ENCODE results near the gene SERGEF. TPM values are rescaled to one million over a fixed set of nuclear protein-coding genes. Genes with fewer than 3 reads are reported as not detected.

The SERGEF gene
- total RNA-seq, 1 donor = 61.8 TPM

DNA sequence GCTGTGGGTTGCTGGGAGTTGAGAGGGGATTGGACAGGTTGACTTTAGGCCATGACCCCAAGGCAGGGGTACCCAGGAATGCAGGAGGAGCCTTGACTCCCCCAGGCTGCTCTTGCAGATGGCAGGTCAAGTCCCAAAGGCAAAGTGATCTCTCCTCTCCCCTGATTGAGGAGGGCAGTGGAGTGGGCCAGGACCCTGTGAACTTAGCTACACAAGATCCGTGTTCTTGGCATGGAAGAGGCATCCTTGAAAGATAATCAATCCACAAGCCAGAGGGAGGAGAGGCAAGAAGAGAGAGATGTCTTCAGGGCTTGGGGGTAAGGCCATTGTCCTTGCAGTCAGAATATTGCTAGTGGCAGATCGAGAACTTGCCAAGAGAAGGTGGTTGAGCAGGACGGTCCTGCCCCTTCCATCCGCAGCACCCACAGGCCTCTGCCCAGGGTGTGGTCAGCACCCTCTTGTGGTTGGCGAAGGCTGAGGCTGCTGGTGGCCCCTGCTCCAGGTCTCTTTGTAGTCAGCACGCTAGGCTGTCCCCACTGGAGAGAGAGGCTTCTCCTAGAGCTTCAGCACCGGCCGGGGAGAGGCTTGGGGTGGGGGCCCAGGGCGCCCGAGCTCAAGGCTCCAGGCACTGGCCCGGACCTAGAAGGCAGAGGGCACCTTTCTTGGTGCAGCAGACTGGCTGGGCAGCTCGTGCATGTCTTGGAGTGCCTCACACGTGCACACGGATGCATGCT lies 232.8 kb downstream of the SERGEF start:
- no peaks in the 10 kb centered on the region for H3K9me3 ChIP-seq (ENCODE audit: low read depth, low read length)
- H3K4me3 ChIP-seq (ENCODE audit: low read length) = no peak overlapping the region
- no peaks in the 10 kb centered on the region for H3K4me1 ChIP-seq (ENCODE audit: insufficient read depth, low read length)
- H3K27me3 ChIP-seq (ENCODE audit: insufficient read depth, low read length) = no peaks in the 10 kb centered on the region

DNA sequence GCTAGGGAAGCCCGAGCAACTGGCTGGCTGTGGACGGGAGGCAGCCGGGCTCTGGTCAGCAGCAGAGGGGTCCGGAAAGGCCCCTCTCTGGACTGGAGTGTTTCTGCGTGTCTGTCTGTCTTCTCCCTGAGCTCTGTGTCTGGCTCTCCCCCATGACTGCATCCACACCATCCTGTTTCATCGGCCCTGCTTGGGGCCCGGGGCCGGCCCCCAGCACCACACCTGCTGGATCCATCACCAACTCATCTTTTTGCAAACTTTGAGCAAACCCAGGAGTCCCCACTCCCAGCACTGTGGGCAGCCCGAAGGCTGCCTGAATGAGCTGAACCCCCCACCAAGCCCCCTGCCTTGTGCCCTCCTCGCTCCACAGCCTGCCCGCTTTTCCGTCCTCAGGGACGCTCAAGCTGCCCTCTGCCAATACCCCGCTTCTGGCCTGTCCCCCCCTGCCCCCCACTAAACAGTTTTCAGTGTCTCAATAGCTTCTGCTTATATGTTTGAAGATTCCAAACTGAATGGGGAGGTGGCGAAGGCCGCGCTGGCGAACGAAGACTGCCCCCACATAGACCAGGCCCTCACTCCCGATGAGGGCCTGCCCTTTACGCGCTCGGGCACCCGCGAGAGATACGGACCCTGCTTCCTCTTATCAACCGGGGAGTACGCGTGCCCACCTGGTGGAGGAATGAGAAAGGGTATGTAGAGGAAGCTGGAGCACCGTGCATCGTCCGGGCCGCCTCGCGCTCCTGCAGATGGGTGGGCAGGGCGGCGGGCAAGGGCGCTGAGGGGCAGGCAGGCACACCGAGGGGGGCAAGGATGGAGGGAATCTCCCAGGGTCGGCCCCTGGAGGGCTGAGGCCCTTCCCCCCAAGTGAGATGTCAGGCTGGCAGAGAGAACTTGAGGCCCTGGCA lies 233.6 kb downstream of the SERGEF start:
- Histone ChIP-seq H3K27me3 (ENCODE audit: insufficient read depth, low read length) (no peaks in the 10 kb centered on the region), H3K4me3 (ENCODE audit: low read length) (no peak overlapping the region), H3K4me1 (ENCODE audit: insufficient read depth, low read length) (no peaks in the 10 kb centered on the region), H3K9me3 (ENCODE audit: low read depth, low read length) (no peaks in the 10 kb centered on the region)

DNA sequence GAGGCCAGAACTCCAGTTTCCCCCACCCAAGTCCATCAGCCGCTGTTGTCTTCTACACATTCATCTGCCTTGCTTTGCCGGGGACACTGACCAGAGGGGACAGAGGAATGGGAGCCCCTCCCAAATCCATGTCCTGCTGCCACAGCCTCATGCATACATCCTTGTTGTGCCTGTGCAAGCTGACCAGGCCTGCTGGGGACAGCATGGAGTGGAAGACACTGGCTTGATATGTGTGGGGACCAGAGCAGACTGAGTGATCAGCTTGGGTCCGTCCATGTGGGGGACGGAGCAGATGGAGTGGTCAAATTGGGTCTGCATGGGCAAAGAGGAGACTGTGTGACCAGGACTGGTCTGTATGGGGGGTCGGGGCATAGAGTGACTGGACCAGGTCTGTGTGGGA lies 234.5 kb downstream of the SERGEF start:
- no peaks in the 10 kb centered on the region for H3K9me3 ChIP-seq (ENCODE audit: low read depth, low read length)

DNA sequence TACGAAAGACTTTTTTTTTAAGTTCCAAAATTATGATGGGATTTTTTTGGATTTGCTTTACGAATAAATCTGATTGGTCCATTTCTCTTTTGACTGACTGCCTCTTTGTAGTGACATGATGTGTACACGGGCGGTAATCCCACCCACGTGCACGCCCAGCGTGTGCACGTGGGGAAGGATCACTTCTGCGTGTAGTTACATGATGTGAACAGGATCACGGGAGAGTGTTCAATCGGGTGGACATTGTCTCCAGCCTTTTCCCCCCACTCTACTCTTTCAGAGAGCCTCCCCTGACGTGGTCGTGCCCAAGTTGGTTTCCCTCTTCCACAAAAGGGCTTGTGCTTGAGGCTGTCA lies 235.1 kb downstream of the SERGEF start:
- Histone ChIP-seq H3K9me3 (ENCODE audit: low read depth, low read length) (no peaks in the 10 kb centered on the region), H3K4me3 (ENCODE audit: low read length) (no peak overlapping the region), H3K27me3 (ENCODE audit: insufficient read depth, low read length) (no peaks in the 10 kb centered on the region), H3K4me1 (ENCODE audit: insufficient read depth, low read length) (no peaks in the 10 kb centered on the region)

More for the DNA sequence above, 234.5 kb downstream of the SERGEF start:
- Histone ChIP-seq H3K4me3 (ENCODE audit: low read length) (no peak overlapping the region), H3K4me1 (ENCODE audit: insufficient read depth, low read length) (no peaks in the 10 kb centered on the region), H3K27me3 (ENCODE audit: insufficient read depth, low read length) (no peaks in the 10 kb centered on the region)

GRCh38 chr11:17777086-17777737 lies 235.6 kb downstream of the SERGEF start:
- H3K27me3 ChIP-seq (ENCODE audit: insufficient read depth, low read length) = no peaks in the 10 kb centered on the region
- no peaks in the 10 kb centered on the region for H3K4me1 ChIP-seq (ENCODE audit: insufficient read depth, low read length)
- no peaks in the 10 kb centered on the region for H3K9me3 ChIP-seq (ENCODE audit: low read depth, low read length)
- H3K4me3 ChIP-seq (ENCODE audit: low read length) = no peak overlapping the region

DNA sequence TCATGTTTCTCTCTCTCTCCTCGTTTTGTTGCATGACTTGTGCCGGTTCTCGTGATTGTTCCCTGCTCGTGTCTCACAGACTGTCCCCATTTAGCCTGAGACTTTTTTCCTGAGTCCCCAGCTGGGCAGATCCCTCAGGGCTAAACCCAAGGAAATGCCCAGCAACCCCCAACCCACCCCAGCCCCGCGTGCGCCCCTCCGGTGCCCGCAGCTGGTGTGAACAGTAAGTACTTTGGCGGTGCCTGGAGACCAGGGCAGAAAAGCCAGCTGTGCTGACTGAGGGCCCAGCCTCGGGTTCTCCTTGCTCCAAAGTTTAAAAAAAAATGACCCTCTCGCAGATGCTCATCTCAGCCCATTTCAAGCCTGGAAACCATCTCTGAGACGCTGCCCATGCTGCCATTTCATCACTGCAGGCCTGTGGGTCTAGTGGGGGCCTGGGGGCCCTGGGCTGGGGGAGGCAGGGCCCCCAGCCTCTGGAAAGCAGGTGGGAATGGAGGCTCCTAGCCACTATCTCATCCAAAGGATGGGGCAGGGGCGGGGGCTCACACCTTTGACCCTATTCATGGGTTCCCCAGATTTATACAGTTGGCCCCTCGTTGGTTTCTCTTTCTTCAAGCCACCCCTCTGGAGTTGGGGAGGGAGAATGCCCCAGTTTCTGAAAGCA lies 236.5 kb downstream of the SERGEF start:
- H3K4me3 ChIP-seq (ENCODE audit: low read length) = no peak overlapping the region
- H3K4me1 ChIP-seq (ENCODE audit: insufficient read depth, low read length) = no peaks in the 10 kb centered on the region
- no peaks in the 10 kb centered on the region for H3K27me3 ChIP-seq (ENCODE audit: insufficient read depth, low read length)
- H3K9me3 ChIP-seq (ENCODE audit: low read depth, low read length) = no peaks in the 10 kb centered on the region

- no peaks in the 10 kb centered on the region for H3K9me3 ChIP-seq (ENCODE audit: low read depth, low read length)
- no peak overlapping the region for H3K4me3 ChIP-seq (ENCODE audit: low read length)
- no peaks in the 10 kb centered on the region for H3K27me3 ChIP-seq (ENCODE audit: insufficient read depth, low read length)
- H3K4me1 ChIP-seq (ENCODE audit: insufficient read depth, low read length) = no peaks in the 10 kb centered on the region
These were observed 237.2 kb downstream of the SERGEF start for GRCh38 chr11:17775507-17776211.

DNA sequence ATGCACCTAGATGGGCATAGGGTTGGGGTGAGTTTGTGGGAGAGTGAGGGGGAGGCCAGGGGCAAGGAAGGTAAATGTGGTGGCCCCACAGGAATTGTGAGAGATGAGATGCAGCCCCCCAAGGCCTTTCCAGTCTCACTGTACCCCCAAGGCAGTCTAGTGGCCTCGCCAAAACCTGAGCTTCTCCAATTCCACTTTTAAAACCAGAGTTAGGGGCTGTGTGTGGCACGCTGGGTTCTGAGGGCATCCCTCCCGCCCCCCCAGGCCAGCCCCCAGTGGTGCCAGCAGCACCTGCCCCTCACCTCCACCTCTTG lies 237.9 kb downstream of the SERGEF start:
- Histone ChIP-seq H3K4me3 (ENCODE audit: low read length) (no peak overlapping the region), H3K27me3 (ENCODE audit: insufficient read depth, low read length) (no peaks in the 10 kb centered on the region), H3K4me1 (ENCODE audit: insufficient read depth, low read length) (no peaks in the 10 kb centered on the region), H3K9me3 (ENCODE audit: low read depth, low read length) (no peaks in the 10 kb centered on the region)

GRCh38 chr11:17774232-17775034 lies 238.4 kb downstream of the SERGEF start:
- H3K27me3 ChIP-seq (ENCODE audit: insufficient read depth, low read length) = no peaks in the 10 kb centered on the region
- H3K4me1 ChIP-seq (ENCODE audit: insufficient read depth, low read length) = no peaks in the 10 kb centered on the region
- no peaks in the 10 kb centered on the region for H3K9me3 ChIP-seq (ENCODE audit: low read depth, low read length)
- H3K4me3 ChIP-seq (ENCODE audit: low read length) = no peak overlapping the region

- no peaks in the 10 kb centered on the region for H3K9me3 ChIP-seq (ENCODE audit: low read depth, low read length)
- H3K4me3 ChIP-seq (ENCODE audit: low read length) = no peak overlapping the region
- H3K27me3 ChIP-seq (ENCODE audit: insufficient read depth, low read length) = no peaks in the 10 kb centered on the region
- no peaks in the 10 kb centered on the region for H3K4me1 ChIP-seq (ENCODE audit: insufficient read depth, low read length)
These were observed 239.2 kb downstream of the SERGEF start for GRCh38 chr11:17773674-17774073.

DNA sequence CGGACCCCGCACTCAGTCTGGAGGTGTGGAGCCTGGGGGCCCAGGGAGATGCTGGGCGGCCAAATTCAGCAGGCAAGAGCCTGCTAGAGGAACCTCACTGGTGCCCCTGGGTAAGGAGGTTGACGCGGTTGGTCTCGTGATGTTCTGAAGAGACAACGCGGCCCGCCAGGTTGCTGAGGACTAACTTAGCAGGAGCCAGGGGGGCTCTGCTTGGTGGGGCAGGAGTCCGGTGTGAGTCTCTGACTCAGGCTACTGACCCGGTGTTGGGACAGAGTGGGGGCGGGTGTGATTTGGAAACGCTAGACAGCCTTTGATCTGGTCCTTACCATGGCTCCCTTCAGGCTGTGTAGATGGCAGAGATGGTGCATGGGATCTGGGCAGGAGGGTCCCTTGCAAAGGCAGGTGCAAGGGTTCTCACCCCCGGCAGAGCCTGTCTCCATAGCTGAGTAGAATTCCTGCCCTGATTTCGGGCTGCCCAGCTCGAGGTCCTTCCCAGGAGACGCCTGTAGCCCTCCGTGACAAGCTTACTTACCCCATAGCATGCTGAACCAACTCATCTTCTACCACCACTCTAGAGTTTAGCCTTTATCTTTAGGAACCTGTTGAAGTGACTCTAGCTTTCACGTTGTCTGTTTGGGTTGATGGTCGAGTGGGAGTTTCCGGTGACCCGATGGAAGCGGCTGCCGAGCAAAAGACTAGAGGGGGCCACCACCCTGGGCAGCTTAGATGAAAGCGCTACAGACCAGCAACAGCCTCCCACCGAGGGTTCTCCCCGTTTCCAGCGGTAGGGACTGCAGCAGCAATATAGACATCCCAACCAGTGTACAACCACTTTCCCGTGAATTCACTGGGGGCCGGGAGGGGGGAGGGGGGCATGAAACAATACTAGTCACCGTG lies 239.9 kb downstream of the SERGEF start:
- H3K9me3 ChIP-seq (ENCODE audit: low read depth, low read length) = no peaks in the 10 kb centered on the region
- no peaks in the 10 kb centered on the region for H3K27me3 ChIP-seq (ENCODE audit: insufficient read depth, low read length)
- no peaks in the 10 kb centered on the region for H3K4me1 ChIP-seq (ENCODE audit: insufficient read depth, low read length)
- H3K4me3 ChIP-seq (ENCODE audit: low read length) = no peak overlapping the region

- no peak overlapping the region for H3K4me3 ChIP-seq (ENCODE audit: low read length)
- no peaks in the 10 kb centered on the region for H3K4me1 ChIP-seq (ENCODE audit: insufficient read depth, low read length)
- H3K9me3 ChIP-seq (ENCODE audit: low read depth, low read length) = no peaks in the 10 kb centered on the region
- H3K27me3 ChIP-seq (ENCODE audit: insufficient read depth, low read length) = no peaks in the 10 kb centered on the region
These were observed 240.9 kb downstream of the SERGEF start for GRCh38 chr11:17771841-17772401.

DNA sequence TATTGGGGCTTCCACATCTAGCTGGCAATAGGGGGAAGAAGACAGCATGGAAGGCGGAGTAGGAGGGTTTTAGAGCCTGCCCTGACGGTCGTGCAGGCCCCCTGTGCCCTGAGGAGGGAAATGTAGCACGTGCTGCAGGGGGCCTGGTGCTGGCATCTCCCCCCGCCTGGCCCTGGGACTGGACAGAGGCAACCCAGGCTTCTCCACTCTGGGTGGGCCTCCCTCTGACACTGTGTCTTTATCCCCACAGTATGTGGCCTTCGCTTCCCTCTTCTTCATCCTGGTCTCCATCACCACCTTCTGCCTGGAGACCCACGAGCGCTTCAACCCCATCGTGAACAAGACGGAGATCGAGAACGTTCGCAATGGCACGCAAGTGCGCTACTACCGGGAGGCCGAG lies 241.4 kb downstream of the SERGEF start:
- H3K27me3 ChIP-seq (ENCODE audit: insufficient read depth, low read length) = no peaks in the 10 kb centered on the region
- no peaks in the 10 kb centered on the region for H3K4me1 ChIP-seq (ENCODE audit: insufficient read depth, low read length)
- no peak overlapping the region for H3K4me3 ChIP-seq (ENCODE audit: low read length)
- no peaks in the 10 kb centered on the region for H3K9me3 ChIP-seq (ENCODE audit: low read depth, low read length)
